Neural cell (in vitro differentiated cells): Measurements from ENCODE around the gene FOXF2. TPM values are rescaled to one million over a fixed set of nuclear protein-coding genes. Genes with fewer than 3 reads are reported as not detected.
A peak's percentile ranks its signal among the peaks of the same experiment; 100 is the strongest.

Experiments used
- H2AFZ ChIP-seq: fragments of 200-600, 300-800 bp; sonication (generic), shearing (Covaris generic); 2 replicates; pipeline ENCODE4 v1.6.0; 2014; ENCODE audit warnings: low read depth, mild to moderate bottlenecking, antibody characterized with exemption, low read length, moderate library complexity
- H3F3A ChIP-seq: fragments of 200-600 bp; shearing (Covaris generic); 2 replicates; pipeline ENCODE4 v1.6.1; 2016; ENCODE audit warnings: mild to moderate bottlenecking, moderate library complexity, mixed read lengths, antibody characterized with exemption, low read length; ENCODE audit not compliant: insufficient read depth, poor library complexity, severe bottlenecking
- H3K27ac ChIP-seq: fragments of 200-600, 300-800 bp; sonication (generic), shearing (Covaris generic); 2 replicates; pipeline ENCODE4 v1.5.1; 2014; ENCODE audit warnings: mild to moderate bottlenecking, low read length, moderate library complexity
- H3K27me3 ChIP-seq: fragments of 300-800, 200-600 bp; sonication (generic), shearing (Covaris generic); 2 replicates; pipeline ENCODE4 v1.6.0; 2014; ENCODE audit warnings: mild to moderate bottlenecking, low read depth, low read length, moderate library complexity; ENCODE audit not compliant: insufficient read depth
- H3K36me3 ChIP-seq: fragments of 300-800, 200-600 bp; sonication (generic), shearing (Covaris generic); 2 replicates; pipeline ENCODE4 v1.5.1; 2014; ENCODE audit warnings: mild to moderate bottlenecking, antibody characterized with exemption, low read length, moderate library complexity; ENCODE audit not compliant: insufficient read depth
- H3K4me2 ChIP-seq: fragments of 300-800, 200-600 bp; sonication (generic), shearing (Covaris generic); 2 replicates; pipeline ENCODE4 v1.6.0; 2014; ENCODE audit warnings: mild to moderate bottlenecking, low read length
- H3K4me3 ChIP-seq: fragments of 300-800, 200-600 bp; sonication (generic), shearing (Covaris generic); 2 replicates; pipeline ENCODE4 v1.5.1; 2014; ENCODE audit warnings: mild to moderate bottlenecking, low read length, moderate library complexity
- H3K79me2 ChIP-seq: fragments of 200-600 bp; shearing (Covaris generic); replicated peaks from 2 replicates; pipeline ENCODE4 v1.6.0; 2014; ENCODE audit warnings: mild to moderate bottlenecking, low read length, moderate library complexity; ENCODE audit not compliant: insufficient read depth
- H3K9ac ChIP-seq: fragments of 300-800, 200-600 bp; sonication (generic), shearing (Covaris generic); 2 replicates; pipeline ENCODE4 v1.6.1; 2016; ENCODE audit warnings: mild to moderate bottlenecking, low read length, mixed read lengths
- H3K9me2 ChIP-seq: fragments of 200-600 bp; shearing (Covaris generic); 2 replicates; pipeline ENCODE4 v1.6.1; 2016; ENCODE audit warnings: mild to moderate bottlenecking, low read length, mixed read lengths; ENCODE audit not compliant: insufficient read depth
- H3K9me3 ChIP-seq: fragments of 200-600, 300-800 bp; sonication (generic), shearing (Covaris generic); 2 replicates; pipeline ENCODE4 v1.6.1; 2016; ENCODE audit warnings: mild to moderate bottlenecking, mixed run types, low read length, moderate library complexity, mixed read lengths
- H4K20me1 ChIP-seq: fragments of 200-600 bp; shearing (Covaris generic); 2 replicates; pipeline ENCODE4 v1.6.1; 2016; ENCODE audit warnings: mild to moderate bottlenecking, mixed run types; ENCODE audit not compliant: insufficient read depth
- CTCF ChIP-seq: fragments of 450-650 bp; IDR thresholded peaks from 2 replicates; pipeline ENCODE4 v1.5.1; 2014; ENCODE audit warnings: antibody characterized with exemption, mild to moderate bottlenecking, moderate library complexity; ENCODE audit not compliant: poor library complexity, severe bottlenecking
- EP300 ChIP-seq: fragments of 450-650 bp; conservative IDR thresholded peaks from 2 replicates; pipeline ENCODE4 v1.6.1; 2014; ENCODE audit warnings: antibody characterized with exemption, mild to moderate bottlenecking, moderate library complexity; ENCODE audit not compliant: poor library complexity, severe bottlenecking
- EZH2 ChIP-seq: fragments of 200-600, 300-800 bp; shearing (Covaris generic), sonication (generic); IDR thresholded peaks from 2 replicates; pipeline ENCODE4 v1.6.1; 2014; ENCODE audit warnings: antibody characterized with exemption, low read length, borderline replicate concordance, mild to moderate bottlenecking; ENCODE audit not compliant: insufficient read depth, poor library complexity, severe bottlenecking
- MXI1 ChIP-seq: fragments of 450-650 bp; conservative IDR thresholded peaks from 2 replicates; pipeline ENCODE4 v1.6.1; 2014; ENCODE audit warnings: antibody characterized with exemption, mild to moderate bottlenecking; ENCODE audit not compliant: poor library complexity, severe bottlenecking
- POLR2AphosphoS5 ChIP-seq: IDR thresholded peaks from 2 replicates; pipeline ENCODE4 v1.6.1; 2012
- RAD21 ChIP-seq: fragments of 450-650 bp; conservative IDR thresholded peaks from 2 replicates; pipeline ENCODE4 v1.6.1; 2014; ENCODE audit warnings: antibody characterized with exemption, mild to moderate bottlenecking, moderate library complexity
- REST ChIP-seq: IDR thresholded peaks from 2 replicates; pipeline ENCODE4 v1.6.1; 2012; ENCODE audit warnings: borderline replicate concordance
- SMC3 ChIP-seq: fragments of 450-650 bp; conservative IDR thresholded peaks from 2 replicates; pipeline ENCODE4 v1.6.1; 2014; ENCODE audit warnings: antibody characterized with exemption, mild to moderate bottlenecking, moderate library complexity; ENCODE audit not compliant: poor library complexity
- TAF1 ChIP-seq: IDR thresholded peaks from 2 replicates; pipeline ENCODE4 v1.6.1; 2012; ENCODE audit warnings: low read depth
- polyA plus RNA-seq: library from polyadenylated mRNA; depleted of rRNA; stranded (reverse); fragments of >200 nt; gene quantifications from 2 replicates; pipeline ENCODE4 v1.2.3, GENCODE V29; 2014

FOXF2 gene
- polyA plus RNA-seq, 1 donor from 2014 or later: not detected

DNA sequence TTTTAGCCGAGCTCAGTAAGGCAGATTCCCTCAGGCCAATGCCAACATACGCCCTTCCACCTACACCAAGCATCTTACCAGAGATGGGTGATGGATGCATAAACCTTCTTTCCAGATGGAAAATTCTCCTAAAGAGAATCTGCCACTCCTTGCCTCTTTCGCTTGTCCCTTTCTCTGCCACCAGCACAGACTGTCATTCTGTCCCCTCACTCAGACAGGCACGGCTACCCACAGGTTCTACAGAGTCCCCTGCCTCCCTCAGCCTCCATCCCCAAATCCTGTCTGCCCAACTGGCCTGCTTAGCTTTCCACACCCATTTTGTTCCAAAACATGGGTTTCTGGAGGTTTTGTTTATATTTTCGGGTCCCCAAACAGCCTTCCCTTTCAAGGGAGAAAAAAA is 12.7 kb upstream of the FOXF2 start:
- TF ChIP-seq SMC3: no peak
- TF ChIP-seq REST: no peak
- TF ChIP-seq MXI1: no peak
- TF ChIP-seq RAD21: no peak
- no peak for TF ChIP-seq POLR2AphosphoS5
- no peak for TF ChIP-seq TAF1
- no peak for TF ChIP-seq EP300
- no peak for TF ChIP-seq EZH2
- no peak for TF ChIP-seq CTCF
- Histone ChIP-seq H3K27me3 (peaks cover 100% of the 10 kb centered on the region), H2AFZ (no peak overlapping the region)

DNA sequence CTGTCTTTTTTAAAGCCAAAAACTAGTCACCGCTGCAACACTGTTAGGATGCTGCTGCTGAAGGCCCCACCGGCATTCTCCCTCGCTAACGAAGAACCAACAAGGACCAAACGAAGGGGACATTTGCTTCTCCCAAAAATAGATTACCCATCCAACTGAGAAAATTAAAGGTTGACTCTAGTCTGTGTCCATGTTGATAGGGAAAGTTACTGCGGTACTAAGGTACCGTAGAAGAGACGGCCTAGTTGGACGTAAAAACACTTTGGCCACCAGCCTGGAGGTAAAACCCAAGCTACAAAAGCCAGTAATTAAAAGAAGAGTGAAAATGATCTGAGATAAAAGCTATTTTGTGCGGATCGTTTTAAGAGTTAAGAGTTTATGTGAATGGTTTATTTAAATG is 11.8 kb upstream of the FOXF2 start:
- Histone ChIP-seq H3K4me2 (no peak overlapping the region), H3K27ac (no peak overlapping the region), H3K4me3 (no peak overlapping the region), H3K27me3 (peaks cover 99% of the 10 kb centered on the region), H3F3A (no peaks in the 10 kb centered on the region), H4K20me1 (no peaks in the 10 kb centered on the region), H3K9ac (no peak overlapping the region), H3K9me2 (no peaks in the 10 kb centered on the region), H3K9me3 (peaks cover 9% of the 10 kb centered on the region), H3K36me3 (no peaks in the 10 kb centered on the region), H2AFZ (no peak overlapping the region), H3K79me2 (no peaks in the 10 kb centered on the region)
- TF ChIP-seq POLR2AphosphoS5 (peak; percentile 19), EP300 (no peak)

More for the DNA sequence above, 12.7 kb upstream of the FOXF2 start:
- Histone ChIP-seq H3K27ac (no peak overlapping the region), H3K4me3 (no peak overlapping the region), H3K9ac (no peak overlapping the region), H3F3A (no peaks in the 10 kb centered on the region), H4K20me1 (no peaks in the 10 kb centered on the region), H3K79me2 (no peaks in the 10 kb centered on the region), H3K36me3 (no peaks in the 10 kb centered on the region), H3K9me3 (peaks cover 16% of the 10 kb centered on the region), H3K9me2 (no peaks in the 10 kb centered on the region), H3K4me2 (no peak overlapping the region)
